A549 (cell line): Measurements from ENCODE around the gene MEN1. TPM values are rescaled to one million over a fixed set of nuclear protein-coding genes. Genes with fewer than 3 reads are reported as not detected.

Source experiments
- ATAC-seq, 2 experiments: fragments of 200-7000 bp in 1 of 2; fragments of >200 bp in 1 of 2; cut with Nextera tagmentation in 1 of 2; cut with Tn5 transposase in 1 of 2; 3 replicates each; pipeline versions ENCODE4 v1.8.0 to v1.9.1; 2018 to 2020; ENCODE audit warnings: mild to moderate bottlenecking in 1 of 2, moderate library complexity in 1 of 2
- CTCF ChIA-PET: fragments of 300-600 bp; sonication (Branson Sonifier 250); formaldehyde crosslinking; extraction: SDS; loops from one replicate; lab custom pipeline; 2021; ENCODE audit warnings: antibody characterized with exemption, inconsistent platforms; lab: Yijun Ruan, JAX
- POLR2A ChIA-PET: fragments of 350-600 bp; formaldehyde crosslinking; extraction: SDS; loops from one replicate; lab custom pipeline; 2021; ENCODE audit warnings: antibody characterized with exemption, inconsistent platforms; lab: Yijun Ruan, JAX
- DNase-seq, 2 experiments: peaks; one replicate each; pipeline versions ENCODE4 v3.0.0 to v3.0.0-alpha.2; 2011 to 2016; ENCODE audit warnings: low read depth in 1 of 2, low spot score in 1 of 2
- FAIRE-seq: peaks from 2 replicates; lab custom pipeline; 2011; peaks lifted over from hg19 to GRCh38; lab: Jason Lieb, UNC
- H3K27ac ChIP-seq, 2 experiments: fragments of >200 bp; sonication (Bioruptor Twin); formaldehyde crosslinking; 3 replicates each; pipeline ENCODE4 v1.5.1; 2016 to 2017
- H3K4me1 ChIP-seq: fragments of >200 bp; sonication (Bioruptor Twin); formaldehyde crosslinking; 3 replicates; pipeline ENCODE4 v1.6.1; 2016
- H3K4me2 ChIP-seq: fragments of >200 bp; sonication (Bioruptor Twin); formaldehyde crosslinking; 3 replicates; pipeline ENCODE4 v1.6.1; 2016
- H3K4me3 ChIP-seq: fragments of >200 bp; sonication (Bioruptor Twin); formaldehyde crosslinking; 3 replicates; pipeline ENCODE4 v1.5.1; 2016
- H3K9me3 ChIP-seq: fragments of >200 bp; sonication (Bioruptor Twin); formaldehyde crosslinking; 3 replicates; pipeline ENCODE4 v1.6.1; 2016
- CBX2 ChIP-seq: fragments of 200-600 bp; sonication (generic); IDR thresholded peaks from 2 replicates; pipeline ENCODE4 v1.6.1; 2016; ENCODE audit warnings: low read depth, mild to moderate bottlenecking, borderline replicate concordance
- CEBPB ChIP-seq, 2 experiments: fragments of >200 bp in 1 of 2; sonication (Bioruptor Twin) in 1 of 2; formaldehyde crosslinking in 1 of 2; IDR thresholded peaks; 2 replicates each; pipeline ENCODE4 v1.6.1; 2012 to 2016
- CHD2 ChIP-seq: fragments of 150-350 bp; IDR thresholded peaks from 2 replicates; pipeline ENCODE4 v1.6.1; 2014; ENCODE audit warnings: low read length; ENCODE audit not compliant: partially characterized antibody
- CHD4 ChIP-seq: fragments of 200-600 bp; sonication (generic); IDR thresholded peaks from 2 replicates; pipeline ENCODE4 v1.6.1; 2016; ENCODE audit warnings: antibody characterized with exemption, mild to moderate bottlenecking, borderline replicate concordance
- ELK1 ChIP-seq: fragments of 150-350 bp; IDR thresholded peaks from 2 replicates; pipeline ENCODE4 v1.6.1; 2014; ENCODE audit warnings: low read depth, mild to moderate bottlenecking, low read length
- FOXS1 ChIP-seq: fragments of 250-450 bp; sonication (Bioruptor Pico); IDR thresholded peaks from 2 replicates; pipeline ENCODE4 v1.5.0; 2020; ENCODE audit warnings: mild to moderate bottlenecking, moderate library complexity
- GATA3 ChIP-seq: IDR thresholded peaks from 2 replicates; pipeline ENCODE4 v1.6.1; 2012; ENCODE audit warnings: borderline replicate concordance
- HDAC2 ChIP-seq: fragments of 200-600 bp; sonication (generic); IDR thresholded peaks from 2 replicates; pipeline ENCODE4 v1.6.1; 2016
- HES2 ChIP-seq: fragments of >200 bp; sonication (Bioruptor Twin); formaldehyde crosslinking; IDR thresholded peaks from 2 replicates; pipeline ENCODE4 v1.6.1; 2016
- HOXB13 ChIP-seq: fragments of 250-450 bp; sonication (Bioruptor Pico); IDR thresholded peaks from 2 replicates; pipeline ENCODE4 v1.5.0; 2020; ENCODE audit warnings: low read depth, mild to moderate bottlenecking, moderate library complexity
- HOXB5 ChIP-seq: fragments of 250-450 bp; sonication (Bioruptor Pico); IDR thresholded peaks from 2 replicates; pipeline ENCODE4 v1.5.0; 2020; ENCODE audit warnings: mild to moderate bottlenecking, moderate library complexity
- JUNB ChIP-seq: fragments of >200 bp; sonication (Bioruptor Twin); formaldehyde crosslinking; IDR thresholded peaks from 2 replicates; pipeline ENCODE4 v1.6.1; 2016
- MAFK ChIP-seq: fragments of 450-650 bp; IDR thresholded peaks from 2 replicates; pipeline ENCODE4 v1.6.1; 2014; ENCODE audit not compliant: partially characterized antibody
- NPAS2 ChIP-seq: fragments of 250-450 bp; sonication (Bioruptor Pico); IDR thresholded peaks from 2 replicates; pipeline ENCODE4 v1.8.0; 2022; ENCODE audit warnings: mild to moderate bottlenecking, moderate library complexity, borderline replicate concordance
- NR3C1 ChIP-seq: fragments of >200 bp; sonication (Bioruptor Twin); formaldehyde crosslinking; IDR thresholded peaks from 3 replicates; pipeline ENCODE4 v1.6.1; 2017
- PBX3 ChIP-seq: IDR thresholded peaks from 2 replicates; pipeline ENCODE4 v1.6.1; 2012
- POLR2A ChIP-seq: IDR thresholded peaks from 2 replicates; pipeline ENCODE4 v1.6.1; 2012; ENCODE audit warnings: mild to moderate bottlenecking, low read length
- REST ChIP-seq: fragments of 200-600 bp; sonication (generic); IDR thresholded peaks from 2 replicates; pipeline ENCODE4 v1.6.1; 2016; ENCODE audit warnings: antibody characterized with exemption, mild to moderate bottlenecking, moderate library complexity
- SREBF2 ChIP-seq: fragments of 450-650 bp; IDR thresholded peaks from 2 replicates; pipeline ENCODE4 v1.6.1; 2014; ENCODE audit warnings: mild to moderate bottlenecking, moderate library complexity
- USF2 ChIP-seq: fragments of 450-650 bp; IDR thresholded peaks from 2 replicates; pipeline ENCODE4 v1.6.1; 2014; ENCODE audit warnings: antibody characterized with exemption
- ZNF302 ChIP-seq: fragments of 250-450 bp; sonication (Bioruptor Pico); IDR thresholded peaks from 2 replicates; pipeline ENCODE4 v1.9.0; 2021; ENCODE audit warnings: inconsistent platforms, mild to moderate bottlenecking, moderate library complexity
- WGBS: methylation state at CpG from one replicate; pipeline ENCODE4 v1.1.6; 2017; ENCODE audit errors: missing lambda C conversion rate; 5-methylcytosine and 5-hydroxymethylcytosine counted together
- polyA plus RNA-seq, 4 experiments: library from polyadenylated mRNA; depleted of rRNA in 3 of 4; stranded (reverse); fragments of >200 nt; fragmentation: RNase III in 1 of 4; extraction: RNeasy Plus Mini Kit Qiagen cat#74134 plus additional on column Dnase treatment in 1 of 4; gene quantifications; 2 replicates in 3 of 4; 3 replicates in 1 of 4; pipeline ENCODE4 v1.2.3, GENCODE V29; 2011 to 2017

MEN1 gene
- polyA plus RNA-seq, 2 of the 4 experiments (the other 2 are of a cell fraction) = 17.0 to 34.7 TPM

GRCh38 chr11:64859542-64860414 lies 49.4 kb upstream of the MEN1 start (continued):
- TF ChIP-seq FOXS1 = no peak

GRCh38 chr11:64858467-64859263 lies 48.3 kb upstream of the MEN1 start:
- H3K9me3 ChIP-seq = no peaks in the 10 kb centered on the region
- TF ChIP-seq ZNF302 (CRISPR knock-in tag) (no peak), JUNB (no peak), USF2 (no peak), PBX3 (no peak), CBX2 (no peak), CHD2 (no peak)
- DNase-seq (no peak), FAIRE-seq (no peak), ATAC-seq (no peak)
- ChIA-PET POLR2A (interaction anchor here (2.0 kb wide), 1 partner anchor 19 kb away, joined by 6 read pairs; no protein-coding TSS in a partner anchor), CTCF (interaction anchor here (0.6 to 39.4 kb wide), 4 partner anchors 2 to 56 kb away, joined by 3 to 1607 read pairs (median 462); partner anchors contain the start of genes CDC42BPG, EHD1 and MAP4K2)
- no peak overlapping the region for H3K4me3 ChIP-seq
- peak overlapping the region; percentile 7 to 62; a peak in 4 of 6 replicates for H3K27ac ChIP-seq
- no peak overlapping the region for H3K4me2 ChIP-seq
- 79% methylated on average over 19 of the region's 19 CpGs for WGBS
- H3K4me1 ChIP-seq = peaks cover 49% of the 10 kb centered on the region

- ATAC-seq (no peak), FAIRE-seq (no peak), DNase-seq (no peak)
- TF ChIP-seq HES2 (no peak), POLR2A (no peak), NR3C1 (no peak), ELK1 (no peak), NPAS2 (CRISPR knock-in tag) (no peak), USF2 (no peak), CEBPB (IDR thresholded peaks at IDR 0.05) (no peak), HOXB13 (CRISPR knock-in tag) (no peak), CHD4 (no peak), SREBF2 (no peak), GATA3 (no peak), REST (no peak), MAFK (no peak), HOXB5 (CRISPR knock-in tag) (no peak), HDAC2 (no peak)
- ChIA-PET CTCF (interaction anchor here (0.6 to 39.4 kb wide), 4 partner anchors 4 to 204 kb away, joined by 3 to 1607 read pairs (median 462); partner anchors contain the start of genes CDC42BPG and EHD1), POLR2A (interaction anchor here (1.3 kb wide), 1 partner anchor 23 kb away, joined by 3 read pairs; no protein-coding TSS in a partner anchor)
- peak overlapping the region; percentile 91 to 92 for H3K27ac ChIP-seq
- H3K4me1 ChIP-seq = peaks cover 57% of the 10 kb centered on the region
- 92% methylated on average over 6 of the region's 6 CpGs for WGBS
- H3K9me3 ChIP-seq = no peaks in the 10 kb centered on the region
- H3K4me2 ChIP-seq = no peak overlapping the region
- no peak overlapping the region for H3K4me3 ChIP-seq
These were observed 47.1 kb upstream of the MEN1 start for GRCh38 chr11:64857485-64857884.
